Stimulated activated CD4-positive, alpha-beta T cell treated with anti-CD3 and anti-CD28 coated beads, Interleukin-12 subunit alpha, Interleukin-12 subunit beta, amount 100 ng/mL, for 48 hours (primary cell): ENCODE measurements around the gene THAP11.
"Not testable (repeated sequence)": the region's sequence is repeated elsewhere in the genome, so short reads cannot be mapped to it uniquely, and the experiment has no call there.

Source experiments
- DNase-seq, 3 donors: peaks; one replicate each; pipeline ENCODE4 v3.0.0-alpha.2; 2020; ENCODE audit warnings: low read depth in 2 of 3, low spot score in 1 of 3

Gene THAP11

DNA sequence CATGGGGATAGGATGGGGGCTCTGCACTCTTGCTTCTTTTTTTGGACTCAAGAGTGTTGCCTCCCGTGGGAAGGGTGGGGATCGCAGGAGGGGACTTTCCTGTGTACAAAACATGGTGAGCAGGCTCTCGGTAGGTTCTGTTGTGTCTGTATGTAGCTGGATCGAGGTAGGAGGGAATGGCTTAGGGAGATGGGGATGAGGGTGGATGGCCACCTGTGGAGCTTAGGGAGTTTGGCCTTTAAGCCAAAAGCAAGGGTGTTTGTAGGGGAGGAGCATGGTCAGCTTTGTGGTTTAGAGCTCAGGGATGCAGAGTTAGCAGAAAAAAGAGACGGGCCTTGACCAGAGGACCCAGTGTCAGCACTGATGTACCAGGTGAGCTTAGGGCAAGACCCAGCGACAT is 19.8 kb downstream of the THAP11 start:
- DNase-seq, result no peak

DNA sequence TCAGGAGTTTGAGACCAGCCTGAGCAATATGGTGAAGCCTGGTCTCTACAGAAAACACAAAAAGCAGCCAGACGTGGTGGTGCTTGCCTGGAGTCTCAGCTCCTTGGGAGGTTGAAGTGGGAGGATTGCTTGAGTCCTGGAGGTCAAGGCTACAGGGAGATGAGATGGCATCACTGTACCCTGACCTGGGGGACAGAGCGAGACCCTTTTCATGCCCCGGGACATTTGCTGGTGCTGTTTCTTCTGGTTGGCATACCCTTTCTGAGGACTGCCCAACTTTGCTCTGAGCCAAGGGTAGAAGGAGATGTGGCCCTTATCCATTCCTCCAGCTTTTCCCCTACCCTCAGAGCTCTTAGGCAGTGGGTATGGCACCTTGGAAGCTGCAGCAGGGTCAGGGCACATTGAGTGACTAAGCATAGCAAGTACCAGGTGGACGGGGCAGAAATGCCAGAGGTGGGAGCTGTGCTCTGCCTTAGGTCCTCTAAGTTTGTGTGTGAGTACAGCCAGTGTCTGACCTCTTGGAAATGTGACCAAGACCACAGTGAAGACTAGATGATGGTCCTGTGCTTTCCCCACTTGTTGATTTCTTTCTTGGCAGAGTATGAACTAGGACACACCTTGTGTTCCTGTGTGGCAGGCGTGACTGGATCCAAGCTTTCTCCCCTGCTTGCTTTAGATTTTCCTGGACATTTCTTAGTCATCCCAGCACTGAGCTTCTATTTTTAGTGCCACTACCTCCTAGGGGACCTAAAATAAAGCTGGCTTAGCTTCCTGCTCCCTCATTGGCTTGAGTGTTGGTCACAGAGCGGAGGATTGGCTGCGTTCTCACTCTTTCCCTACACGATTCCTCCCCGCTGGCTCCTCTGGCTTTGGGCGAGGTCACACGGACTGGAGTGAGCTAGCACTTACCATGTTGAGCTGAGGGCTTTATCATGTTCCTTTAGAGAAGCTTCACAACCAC is 20.8 kb downstream of the THAP11 start:
- no peak for DNase-seq

DNA sequence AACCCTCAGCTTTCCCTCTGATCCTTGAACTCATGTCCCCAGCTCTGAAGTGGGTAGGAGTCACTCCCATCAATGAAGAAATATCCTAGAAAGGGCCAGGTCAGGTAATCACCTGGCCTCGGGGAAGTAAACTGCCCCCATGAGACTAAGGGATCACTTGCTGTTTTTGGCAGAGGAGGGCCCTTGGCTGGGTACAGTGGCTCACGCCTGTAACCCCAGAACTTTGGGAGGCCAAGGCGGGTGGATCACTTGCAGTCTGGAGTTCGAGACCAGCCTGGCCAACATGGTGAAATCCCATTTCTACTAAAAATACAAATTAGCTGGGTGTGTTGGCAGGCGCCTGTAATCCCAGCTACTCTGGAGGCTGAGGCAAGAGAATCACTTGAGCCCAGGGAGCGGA is 21.9 kb downstream of the THAP11 start:
- DNase-seq, result not testable (repeated sequence)

DNA sequence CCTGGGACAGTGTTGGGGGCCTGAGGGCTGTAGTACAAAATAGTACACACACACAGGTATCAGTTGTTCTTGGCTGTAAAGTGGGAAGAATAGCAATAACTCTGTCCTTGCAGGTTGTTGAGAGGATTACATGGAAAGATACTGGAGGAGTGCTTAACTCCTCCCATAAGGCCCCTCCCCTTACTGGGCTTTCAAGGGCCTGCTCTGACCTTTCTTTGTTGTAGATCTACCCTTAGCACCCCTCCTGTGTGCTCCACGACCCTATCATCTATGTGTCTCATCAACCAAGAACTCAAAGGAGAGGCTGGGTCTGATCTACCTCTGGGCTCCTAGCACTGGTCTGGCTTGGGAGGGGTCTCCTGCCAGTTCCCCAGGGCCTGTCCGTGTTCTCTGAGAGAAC is 22.5 kb downstream of the THAP11 start:
- no peak for DNase-seq

DNA sequence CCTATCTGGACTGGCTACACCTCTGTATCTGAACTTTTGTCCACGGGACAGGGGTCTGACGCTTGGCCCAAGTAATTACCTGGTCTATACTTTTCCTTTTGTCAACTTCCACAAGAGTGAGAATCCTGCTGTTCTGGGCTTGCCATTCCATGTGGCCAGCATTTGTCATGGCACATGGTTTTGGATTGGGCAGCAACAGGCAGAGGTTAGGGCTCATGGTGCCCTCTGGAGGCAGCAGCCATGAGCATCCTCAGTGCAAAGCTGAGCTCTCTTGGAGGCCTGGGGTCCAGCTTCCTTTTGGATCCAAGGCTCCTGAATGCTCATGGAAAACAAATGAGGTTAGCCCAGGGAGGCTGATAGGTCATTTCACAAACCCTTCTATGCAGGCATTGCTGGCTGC is 23.2 kb downstream of the THAP11 start:
- no peak for DNase-seq

DNA sequence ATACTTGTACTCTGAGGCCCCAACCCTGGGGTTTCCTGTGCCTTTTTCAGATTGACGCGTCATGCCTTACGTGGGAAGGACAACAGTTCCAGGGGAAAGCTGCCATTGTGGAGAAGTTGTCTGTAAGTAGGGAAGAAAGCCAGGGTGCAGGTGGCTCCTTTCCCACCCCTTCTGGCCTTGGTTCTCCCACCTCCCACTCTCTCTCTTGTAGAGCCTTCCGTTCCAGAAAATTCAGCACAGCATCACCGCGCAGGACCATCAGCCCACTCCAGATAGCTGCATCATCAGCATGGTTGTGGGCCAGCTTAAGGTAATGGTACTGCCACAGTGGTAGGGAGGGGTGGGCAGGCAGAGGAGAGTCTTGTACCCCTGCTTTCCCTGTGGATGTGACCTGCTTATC is 26.2 kb downstream of the THAP11 start:
- no peak for DNase-seq

DNA sequence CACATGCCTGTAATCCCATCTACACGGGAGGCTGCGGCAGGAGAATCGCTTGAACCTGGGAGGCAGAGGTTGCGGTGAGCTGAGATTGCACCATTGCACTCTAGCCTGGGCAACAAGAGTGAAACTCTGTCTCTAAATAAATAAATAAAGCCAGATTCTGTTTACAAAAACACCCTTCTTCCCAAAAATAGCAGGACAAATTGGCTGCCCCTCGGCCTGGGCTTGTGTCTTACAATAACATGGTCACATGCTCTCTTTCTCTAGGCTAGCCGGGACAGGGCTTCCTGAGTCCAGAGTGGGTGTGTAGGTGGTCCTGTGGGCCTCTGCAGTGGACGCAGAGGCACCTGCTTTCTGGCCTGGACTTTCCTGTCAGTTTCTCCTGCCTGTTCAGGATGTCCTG is 27.5 kb downstream of the THAP11 start:
- DNase-seq, result no peak

DNA sequence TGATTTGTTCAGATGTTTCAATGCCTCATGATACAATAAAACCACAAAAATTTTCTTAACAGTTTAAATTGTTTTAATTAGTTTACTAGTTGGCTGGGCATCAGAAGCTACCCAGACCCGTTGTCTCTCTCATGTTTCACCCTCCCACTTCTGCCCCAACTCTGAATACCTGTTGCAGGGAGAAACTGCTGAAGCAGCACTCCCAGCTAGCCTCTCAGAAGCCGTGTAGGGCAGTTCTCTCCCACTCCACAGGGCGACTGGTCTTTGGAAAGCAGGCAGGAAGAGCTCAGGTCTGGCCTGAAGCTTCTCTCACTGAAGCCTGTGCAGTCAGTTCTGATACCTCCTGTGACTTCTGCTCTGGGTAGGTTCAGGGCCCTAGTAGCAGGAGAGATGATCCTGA is 29.1 kb downstream of the THAP11 start:
- DNase-seq, result no peak

DNA sequence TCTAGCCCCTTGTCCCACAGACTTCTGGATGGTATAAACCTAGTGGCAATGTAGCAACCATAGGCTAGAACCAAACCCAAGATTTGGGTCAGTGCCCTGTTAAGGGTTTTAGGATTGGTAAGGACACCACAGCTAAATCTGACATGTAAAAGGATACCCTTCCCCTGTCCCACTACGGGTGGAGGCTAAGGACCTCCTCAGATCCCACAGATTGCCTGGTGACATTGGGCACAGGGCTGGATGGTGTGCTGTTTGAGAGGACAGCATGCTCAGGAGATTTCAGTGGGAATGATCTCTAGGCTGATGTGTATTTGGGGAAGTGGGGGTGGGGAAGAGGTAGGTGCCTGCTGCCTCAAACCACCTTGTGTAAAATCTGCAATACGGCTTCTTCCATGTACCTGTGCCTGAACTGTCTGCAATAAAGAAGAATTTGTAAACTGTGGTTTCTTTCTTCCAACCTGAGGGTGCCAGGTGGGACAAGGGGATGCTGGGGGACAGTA is 30.1 kb downstream of the THAP11 start:
- no peak for DNase-seq

DNA sequence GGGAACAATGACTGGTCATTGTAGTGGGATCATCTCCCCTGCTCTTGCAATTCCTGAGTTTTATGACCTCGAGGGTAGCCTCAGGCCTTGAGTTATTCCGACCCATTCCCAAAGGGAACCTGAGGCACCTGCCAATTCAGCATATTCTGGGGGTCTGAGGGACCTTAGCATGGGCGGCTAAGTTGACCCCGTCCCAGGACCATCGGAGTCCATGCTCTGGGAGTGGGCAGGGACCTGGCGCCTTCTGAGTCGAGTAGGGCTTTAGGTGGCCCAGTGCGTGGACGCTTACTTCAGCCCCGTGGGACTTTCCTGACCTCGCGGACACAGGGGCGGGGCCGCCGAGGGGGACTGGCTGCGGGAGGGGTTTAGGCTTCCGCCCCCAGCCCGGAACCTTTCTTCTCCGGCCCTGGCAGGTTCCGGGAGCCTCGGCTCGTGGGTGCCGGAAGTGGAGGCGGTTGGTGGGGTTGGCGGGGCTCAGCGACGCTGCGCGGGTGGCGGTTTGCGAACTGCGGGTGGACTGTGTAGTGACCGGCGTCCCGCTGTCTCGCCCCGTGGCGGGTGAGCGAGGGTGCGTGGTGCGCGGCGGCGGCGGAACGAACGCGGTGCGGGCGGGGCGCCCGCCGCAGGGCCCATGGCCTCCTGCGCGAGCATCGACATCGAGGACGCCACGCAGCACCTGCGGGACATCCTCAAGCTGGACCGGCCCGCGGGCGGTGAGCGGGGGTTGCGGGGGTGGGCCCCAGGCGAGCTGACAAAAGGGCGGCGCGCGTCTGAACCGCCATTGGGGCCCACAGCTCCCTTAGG is 30.7 kb downstream of the THAP11 start, which contains the start of gene EDC4:
Gene EDC4 (plus strand): TSS at position 422 of the 804 bp plus-strand sequence. CDS start 210 bp downstream, at position 632.
- peak; percentile 79 to 93 (median 83) for DNase-seq

DNA sequence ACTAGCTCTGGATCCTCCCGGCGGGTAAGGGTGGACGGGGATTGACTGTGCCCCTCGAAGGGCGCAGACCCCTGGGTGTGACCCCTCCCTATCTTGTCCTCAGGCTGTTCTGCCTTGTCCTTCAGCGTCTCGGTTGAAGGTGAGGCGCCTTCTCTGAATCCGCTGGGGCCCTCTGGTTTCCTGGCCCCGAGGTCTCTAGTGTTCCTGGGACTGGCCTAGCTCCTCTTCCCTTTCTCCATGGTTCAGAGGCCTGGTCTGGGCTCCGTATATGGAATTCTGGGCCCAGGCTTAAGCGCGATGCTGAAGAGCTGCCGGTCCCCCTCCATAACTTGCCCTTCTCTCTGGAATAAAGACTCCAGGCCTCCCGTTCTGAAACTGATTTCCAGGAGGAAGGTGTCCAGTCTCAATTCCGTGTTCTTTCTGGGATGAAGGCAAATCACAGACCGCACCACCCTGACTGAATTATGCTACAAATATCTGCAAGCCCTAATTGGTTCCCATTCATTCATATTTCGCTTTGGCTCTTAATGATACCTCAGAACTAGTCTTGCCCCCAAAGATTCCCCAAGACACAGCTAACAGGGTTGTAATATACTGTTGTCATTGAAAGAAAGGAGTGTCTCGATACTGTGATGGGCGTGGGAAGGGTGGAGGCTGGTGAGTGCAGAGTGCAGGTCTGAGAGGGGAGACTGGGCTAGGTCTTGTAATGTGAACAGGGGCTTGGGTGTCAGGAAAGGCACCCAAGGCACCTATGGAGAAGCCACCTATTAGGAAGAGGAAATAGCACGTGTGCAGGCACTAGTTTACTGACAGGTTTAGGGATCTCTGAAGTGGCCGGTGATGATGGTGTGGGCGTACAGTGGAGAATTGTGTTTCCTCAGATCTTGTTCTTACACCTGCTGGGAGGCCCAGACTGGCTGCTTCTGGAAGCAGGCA is 31.6 kb downstream of the THAP11 start:
- no peak for DNase-seq

DNA sequence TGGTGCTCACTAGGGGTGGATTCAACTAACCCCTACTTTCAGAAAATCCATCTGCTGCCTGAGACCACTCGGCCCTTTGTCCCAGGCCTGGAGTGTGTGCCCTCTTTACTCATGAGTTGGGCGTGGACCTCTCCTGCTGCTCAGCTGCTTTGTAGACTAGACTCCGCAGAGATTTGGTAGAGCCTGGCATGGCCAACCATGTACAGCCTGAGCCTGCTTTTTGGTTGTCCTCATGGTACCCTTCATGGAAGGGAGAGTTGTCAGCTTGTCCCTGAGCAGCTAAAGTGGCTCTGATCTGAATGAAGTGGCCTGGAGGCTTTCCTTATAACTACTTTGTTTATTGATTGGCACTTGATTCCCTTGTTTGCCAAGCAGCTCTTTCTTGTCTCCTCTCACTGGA is 32.3 kb downstream of the THAP11 start:
- DNase-seq, result no peak

DNA sequence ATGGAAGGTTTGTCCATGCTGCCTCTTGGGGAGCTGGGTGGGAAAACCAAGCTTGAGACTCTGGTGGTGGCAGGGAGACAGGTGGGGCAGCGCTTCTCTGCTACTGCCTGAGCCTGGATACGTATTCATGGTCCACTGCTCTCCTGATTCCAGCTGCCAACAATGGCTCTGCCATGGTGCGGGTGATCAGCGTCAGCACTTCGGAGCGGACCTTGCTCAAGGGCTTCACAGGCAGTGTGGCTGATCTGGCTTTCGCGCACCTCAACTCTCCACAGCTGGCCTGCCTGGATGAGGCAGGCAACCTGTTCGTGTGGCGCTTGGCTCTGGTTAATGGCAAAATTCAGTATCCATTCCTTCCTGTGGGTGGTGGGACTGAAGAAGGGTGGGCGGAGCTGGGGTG is 34.9 kb downstream of the THAP11 start:
- no peak for DNase-seq

DNA sequence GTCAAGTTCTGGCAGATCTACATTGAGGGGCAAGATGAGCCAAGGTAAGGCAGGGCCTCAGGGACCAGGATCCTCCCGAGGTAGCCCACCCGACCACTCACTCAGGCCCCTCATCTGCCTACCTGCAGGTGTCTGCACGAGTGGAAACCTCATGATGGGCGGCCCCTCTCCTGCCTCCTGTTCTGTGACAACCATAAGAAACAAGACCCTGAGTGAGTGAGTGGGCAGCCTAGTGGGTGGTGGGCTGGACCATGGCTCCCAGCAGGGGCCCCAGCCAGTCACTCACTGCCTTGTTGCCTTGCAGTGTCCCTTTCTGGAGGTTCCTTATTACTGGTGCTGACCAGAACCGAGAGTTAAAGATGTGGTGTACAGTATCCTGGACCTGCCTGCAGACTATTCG is 36.1 kb downstream of the THAP11 start:
- DNase-seq, result no peak

DNA sequence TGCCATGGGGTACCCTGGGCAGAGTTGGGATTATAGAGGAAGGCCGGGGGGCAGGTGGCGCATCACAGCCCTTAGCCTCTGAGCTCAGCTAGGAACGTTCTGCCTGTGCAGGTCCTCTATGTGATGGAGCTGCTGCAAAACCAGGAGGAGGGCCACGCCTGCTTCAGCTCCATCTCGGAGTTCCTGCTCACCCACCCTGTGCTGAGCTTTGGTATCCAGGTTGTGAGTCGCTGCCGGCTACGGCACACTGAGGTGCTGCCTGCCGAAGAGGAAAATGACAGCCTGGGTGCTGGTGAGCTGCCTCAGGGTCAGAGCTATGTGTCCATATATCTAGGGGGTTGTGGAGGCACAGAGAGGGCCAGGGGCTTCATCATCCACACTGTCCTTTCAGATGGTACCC is 36.7 kb downstream of the THAP11 start:
- DNase-seq, result no peak

DNA sequence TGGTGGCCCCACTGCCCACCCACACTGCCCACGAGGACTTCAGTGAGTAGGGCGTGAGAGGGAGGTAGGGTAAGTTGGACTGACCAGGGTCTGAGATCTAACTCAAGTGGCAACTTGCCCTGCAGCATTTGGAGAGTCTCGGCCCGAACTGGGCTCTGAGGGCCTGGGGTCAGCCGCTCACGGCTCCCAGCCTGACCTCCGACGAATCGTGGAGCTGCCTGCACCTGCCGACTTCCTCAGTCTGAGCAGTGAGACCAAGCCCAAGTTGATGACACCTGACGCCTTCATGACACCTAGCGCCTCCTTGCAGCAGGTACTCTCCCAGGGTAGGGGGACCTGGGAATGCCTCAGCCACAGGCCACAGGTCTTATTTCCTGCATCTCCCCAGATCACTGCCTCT is 37.3 kb downstream of the THAP11 start:
- DNase-seq, result no peak

DNA sequence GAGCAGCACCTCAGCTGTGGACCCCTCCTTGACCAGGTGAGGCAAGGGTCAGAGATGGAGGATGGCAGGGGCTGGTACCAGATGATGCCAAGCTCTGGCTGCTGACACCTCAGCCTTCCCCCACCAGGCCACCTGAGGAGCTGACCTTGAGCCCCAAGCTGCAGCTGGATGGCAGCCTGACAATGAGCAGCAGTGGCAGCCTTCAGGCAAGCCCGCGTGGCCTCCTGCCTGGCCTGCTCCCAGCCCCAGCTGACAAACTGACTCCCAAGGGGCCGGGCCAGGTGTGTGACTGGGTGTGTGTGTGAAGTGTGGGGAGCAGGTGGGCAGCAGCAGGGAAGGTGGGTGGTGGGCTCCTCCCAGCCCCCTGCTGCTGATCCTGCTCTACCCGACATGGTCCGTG is 37.8 kb downstream of the THAP11 start:
- no peak for DNase-seq

DNA sequence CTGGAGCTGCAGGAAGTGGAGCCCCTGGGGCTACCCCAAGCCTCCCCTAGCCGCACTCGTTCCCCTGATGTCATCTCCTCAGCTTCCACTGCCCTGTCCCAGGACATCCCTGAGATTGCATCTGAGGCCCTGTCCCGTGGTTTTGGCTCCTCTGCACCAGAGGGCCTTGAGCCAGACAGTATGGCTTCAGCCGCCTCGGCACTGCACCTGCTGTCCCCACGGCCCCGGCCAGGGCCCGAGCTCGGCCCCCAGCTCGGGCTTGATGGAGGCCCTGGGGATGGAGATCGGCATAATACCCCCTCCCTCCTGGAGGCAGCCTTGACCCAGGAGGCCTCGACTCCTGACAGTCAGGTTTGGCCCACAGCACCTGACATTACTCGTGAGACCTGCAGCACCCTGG is 38.5 kb downstream of the THAP11 start:
- DNase-seq, result no peak

DNA sequence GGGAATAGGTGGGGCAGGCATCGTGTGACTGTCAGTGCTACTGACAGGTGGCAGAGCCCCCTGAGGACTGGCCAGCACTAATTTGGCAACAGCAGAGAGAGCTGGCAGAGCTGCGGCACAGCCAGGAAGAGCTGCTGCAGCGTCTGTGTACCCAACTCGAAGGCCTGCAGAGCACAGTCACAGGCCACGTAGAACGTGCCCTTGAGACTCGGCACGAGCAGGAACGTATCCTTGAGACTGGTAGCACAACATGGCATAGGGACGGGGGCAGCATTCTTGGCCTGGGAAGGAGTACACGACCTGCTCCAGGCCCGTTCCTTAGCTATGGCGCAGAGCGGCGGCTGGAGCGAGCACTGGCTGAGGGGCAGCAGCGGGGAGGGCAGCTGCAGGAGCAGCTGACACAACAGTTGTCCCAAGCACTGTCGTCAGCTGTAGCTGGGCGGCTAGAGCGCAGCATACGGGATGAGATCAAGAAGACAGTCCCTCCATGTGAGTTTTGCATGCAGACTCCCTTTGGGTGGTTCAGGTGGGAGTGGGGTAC is 39.6 kb downstream of the THAP11 start:
- no peak for DNase-seq

DNA sequence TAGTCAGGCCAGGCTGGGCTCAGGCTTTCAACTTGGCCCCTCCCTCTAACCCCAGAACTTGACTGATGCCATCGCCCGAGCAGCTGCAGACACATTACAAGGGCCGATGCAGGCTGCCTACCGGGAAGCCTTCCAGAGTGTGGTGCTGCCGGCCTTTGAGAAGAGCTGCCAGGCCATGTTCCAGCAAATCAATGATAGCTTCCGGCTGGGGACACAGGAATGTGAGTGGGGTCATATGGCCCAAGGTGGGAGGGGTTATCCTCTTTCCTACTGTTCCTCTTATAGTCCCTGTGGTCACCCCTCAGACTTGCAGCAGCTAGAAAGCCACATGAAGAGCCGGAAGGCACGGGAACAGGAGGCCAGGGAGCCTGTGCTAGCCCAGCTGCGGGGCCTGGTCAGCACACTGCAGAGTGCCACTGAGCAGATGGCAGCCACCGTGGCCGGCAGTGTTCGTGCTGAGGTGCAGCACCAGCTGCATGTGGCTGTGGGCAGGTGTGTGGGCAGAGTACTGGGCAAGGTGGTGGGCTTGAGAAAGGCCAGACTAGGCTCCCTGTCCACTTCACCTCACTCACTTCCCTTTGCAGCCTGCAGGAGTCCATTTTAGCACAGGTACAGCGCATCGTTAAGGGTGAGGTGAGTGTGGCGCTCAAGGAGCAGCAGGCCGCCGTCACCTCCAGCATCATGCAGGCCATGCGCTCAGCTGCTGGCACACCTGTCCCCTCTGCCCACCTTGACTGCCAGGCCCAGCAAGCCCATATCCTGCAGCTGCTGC is 40.4 kb downstream of the THAP11 start:
- DNase-seq, result no peak
